NCI-H345 treated with DMSO at 0.1 percent for 48 hours (cell line): ENCODE measurements around the gene RAD9A.
"Not testable (repeated sequence)": the region's sequence is repeated elsewhere in the genome, so short reads cannot be mapped to it uniquely, and the experiment has no call there.

ENCODE experiments used
- DNase-seq: peaks from one replicate; lab custom pipeline; 2025; ENCODE audit not compliant: unreplicated experiment; lab: John Stamatoyannopoulos, UW

The RAD9A gene

GRCh38 chr11:67395555-67396258, 3.9 kb downstream of the RAD9A start:
- no peak for DNase-seq

- DNase-seq, result no peak
Observed at GRCh38 chr11:67396259-67396581, 4.4 kb downstream of the RAD9A start.

GRCh38 chr11:67396587-67397389, 5.0 kb downstream of the RAD9A start:
- no peak for DNase-seq

GRCh38 chr11:67397536-67397935, 5.8 kb downstream of the RAD9A start:
- no peak for DNase-seq

- no peak for DNase-seq
Observed at GRCh38 chr11:67397986-67398660, 6.3 kb downstream of the RAD9A start.

GRCh38 chr11:67398661-67399563, 7.1 kb downstream of the RAD9A start:
- DNase-seq, result no peak

GRCh38 chr11:67400251-67400941, 8.6 kb downstream of the RAD9A start:
- no peak for DNase-seq

- DNase-seq, result no peak
Observed at GRCh38 chr11:67400942-67401494, 9.2 kb downstream of the RAD9A start.

GRCh38 chr11:67401495-67402191, 9.9 kb downstream of the RAD9A start, which contains the start of gene PPP1CA:
PPP1CA (minus strand) TSS chr11:67401858; CDS start chr11:67401782, 76 bp downstream.
- DNase-seq, result peak; percentile 74

- DNase-seq, result not testable (repeated sequence)
Observed at GRCh38 chr11:67402192-67402839, 10.5 kb downstream of the RAD9A start.

GRCh38 chr11:67403085-67403484, 11.3 kb downstream of the RAD9A start:
- DNase-seq, result not testable (repeated sequence)

GRCh38 chr11:67404515-67405195, 12.9 kb downstream of the RAD9A start:
- DNase-seq, result no peak

GRCh38 chr11:67405196-67405567, 13.4 kb downstream of the RAD9A start:
- DNase-seq, result no peak

GRCh38 chr11:67405688-67406339, 14.0 kb downstream of the RAD9A start:
- no peak for DNase-seq

GRCh38 chr11:67406420-67406968, 14.7 kb downstream of the RAD9A start:
- DNase-seq, result no peak

- DNase-seq, result no peak
Observed at GRCh38 chr11:67406969-67407687, 15.3 kb downstream of the RAD9A start.

GRCh38 chr11:67407688-67408163, 15.9 kb downstream of the RAD9A start:
- DNase-seq, result no peak
